GM12801 (cell line): Measurements from ENCODE around the gene SLC25A23.

Source experiments
- CTCF ChIP-seq: IDR thresholded peaks from one replicate; pipeline ENCODE4 v1.5.1; 2011; ENCODE audit warnings: control low read depth; ENCODE audit not compliant: insufficient read length; ENCODE audit errors: extremely low read depth

Gene SLC25A23

DNA sequence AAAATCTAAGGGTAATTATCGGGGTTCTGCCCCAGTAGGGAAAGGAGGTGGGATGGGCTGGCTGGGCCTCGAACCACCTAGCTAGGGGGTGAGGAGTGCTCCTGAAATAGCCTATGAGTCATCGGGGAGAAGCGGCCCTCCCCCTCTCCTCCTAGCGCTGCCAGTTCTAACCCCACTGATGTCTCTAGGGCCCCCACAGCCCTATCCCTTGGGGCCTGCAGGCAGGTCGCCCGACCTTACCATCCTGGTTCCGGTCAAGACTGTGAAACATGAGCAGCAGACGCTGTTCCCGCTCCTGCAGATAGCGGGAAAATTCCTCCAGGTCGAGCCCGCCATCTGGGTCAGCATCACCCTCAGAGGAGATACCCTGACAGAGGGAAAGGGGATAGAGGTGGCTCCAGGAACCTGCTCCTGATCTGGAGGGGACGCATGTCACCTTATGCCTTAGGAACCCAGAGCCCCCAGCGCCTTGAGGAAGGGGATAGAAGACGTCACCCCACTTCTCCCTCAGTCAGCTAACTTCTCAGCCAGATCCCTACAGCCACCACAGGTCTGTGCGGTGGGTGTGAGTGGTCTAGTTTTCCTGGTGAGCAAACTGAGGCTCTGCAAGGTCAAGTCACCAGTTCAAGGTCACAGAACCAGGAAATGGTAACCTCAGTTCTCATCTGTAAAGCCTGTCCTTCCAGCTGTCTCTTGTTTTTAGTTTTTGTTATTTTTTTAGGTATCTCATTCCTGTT is 1.5 kb downstream of the SLC25A23 start:
- TF ChIP-seq CTCF = no peak

DNA sequence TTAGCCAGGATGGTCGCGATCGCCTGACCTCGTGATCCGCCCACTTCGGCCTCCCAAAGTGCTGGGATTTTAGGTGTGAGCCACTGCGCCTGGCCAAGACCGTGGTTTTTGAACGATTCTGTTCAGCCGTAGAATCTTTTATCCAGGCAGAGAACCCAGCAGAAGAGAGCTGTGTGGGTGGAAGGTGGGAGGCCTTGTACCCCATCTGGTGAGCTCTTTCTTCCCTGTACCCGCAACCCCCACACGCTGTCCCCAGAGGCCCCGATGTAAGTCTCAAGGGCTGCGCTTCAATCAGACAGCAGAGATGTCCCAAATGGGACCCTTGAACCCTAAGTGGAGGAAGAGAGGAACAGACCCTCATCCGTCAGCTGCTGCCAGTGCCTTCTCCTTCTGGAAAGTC is 3.7 kb downstream of the SLC25A23 start:
- TF ChIP-seq CTCF = no peak

DNA sequence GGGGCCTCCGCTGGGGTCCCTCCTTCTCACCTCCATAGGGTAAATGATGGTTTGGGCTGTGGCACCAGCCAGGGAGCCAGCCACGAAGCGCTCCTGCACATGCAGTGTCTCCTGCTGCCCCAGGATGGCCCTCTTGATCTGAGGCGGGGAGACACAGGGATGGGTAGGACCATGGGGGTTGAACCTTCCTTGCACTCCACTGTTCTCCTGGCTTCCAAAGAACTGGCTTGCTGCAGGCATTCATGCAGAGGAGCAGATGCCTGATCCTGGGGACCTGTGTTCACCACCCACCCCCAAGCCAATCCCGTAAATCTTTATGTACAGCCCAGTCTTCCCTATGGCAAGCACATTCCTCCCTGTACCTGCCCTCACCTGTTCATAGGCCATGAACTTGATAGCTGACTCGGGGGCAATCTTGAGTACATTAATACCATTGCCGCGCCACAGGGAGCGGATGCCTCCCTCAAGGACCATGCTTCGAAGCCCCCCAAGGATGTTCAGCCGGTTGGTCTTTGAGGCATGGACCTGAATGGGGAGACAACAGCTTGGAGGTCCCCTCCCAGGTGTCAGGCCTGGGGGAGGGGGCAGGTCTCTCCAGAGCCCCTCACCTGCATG is 5.5 kb downstream of the SLC25A23 start:
- TF ChIP-seq CTCF = no peak

GRCh38 chr19:6452899-6453298 is 6.7 kb downstream of the SLC25A23 start:
- no peak for TF ChIP-seq CTCF

- no peak for TF ChIP-seq CTCF
Measured at GRCh38 chr19:6452223-6452614, 7.4 kb downstream of the SLC25A23 start.

- TF ChIP-seq CTCF = no peak
Measured at GRCh38 chr19:6451583-6452222, 7.9 kb downstream of the SLC25A23 start.

- no peak for TF ChIP-seq CTCF
Measured at GRCh38 chr19:6450166-6450565, 9.4 kb downstream of the SLC25A23 start.
